ENCODE data around the gene CDH18. TPM values are rescaled to one million over a fixed set of nuclear protein-coding genes. Genes with fewer than 3 reads are reported as not detected.

The CDH18 gene
- total and polyA plus RNA-seq, 3 donors from 2014 or later = 6.4 to 11.3 (median 10.7) TPM

GRCh38 chr5:20030125-20030524 lies 42.1 kb upstream of the CDH18 start:
- no peaks in the 10 kb centered on the region for H3K4me1 ChIP-seq
- intact Hi-C loops (cut with DNase I; ENCODE audit: low total_unique reads) = no loop called here
- no peak for DNase-seq
- H3K4me3 ChIP-seq = no peak overlapping the region
- no peaks in the 10 kb centered on the region for H3K9me3 ChIP-seq
- no peaks in the 10 kb centered on the region for H3K36me3 ChIP-seq (ENCODE audit: low read depth, missing control alignments)
- H3K27ac ChIP-seq = no peak overlapping the region
- TF ChIP-seq CTCF (IDR thresholded peaks at IDR 0.05) (no peak), POLR2A (IDR thresholded peaks at IDR 0.05) (no peak)
- no peaks in the 10 kb centered on the region for H3K27me3 ChIP-seq

- intact Hi-C loops (cut with DNase I; ENCODE audit: low total_unique reads) = no loop called here
- H3K9me3 ChIP-seq = no peaks in the 10 kb centered on the region
- H3K4me3 ChIP-seq = no peak overlapping the region
- H3K36me3 ChIP-seq (ENCODE audit: low read depth, missing control alignments) = no peaks in the 10 kb centered on the region
- H3K4me1 ChIP-seq = no peaks in the 10 kb centered on the region
- 26 to 34% methylated on average over 3 of the region's 3 CpGs for WGBS, 2 donors
- TF ChIP-seq POLR2A (IDR thresholded peaks at IDR 0.05) (no peak), CTCF (IDR thresholded peaks at IDR 0.05) (no peak)
- no peaks in the 10 kb centered on the region for H3K27me3 ChIP-seq
- H3K27ac ChIP-seq = no peak overlapping the region
- no peak for DNase-seq
These were observed 41.3 kb upstream of the CDH18 start for GRCh38 chr5:20029266-20029665.

GRCh38 chr5:20028506-20028905 lies 40.5 kb upstream of the CDH18 start:
- H3K36me3 ChIP-seq (ENCODE audit: low read depth, missing control alignments) = no peaks in the 10 kb centered on the region
- no peaks in the 10 kb centered on the region for H3K27me3 ChIP-seq
- 68 to 77% methylated on average over 6 of the region's 6 CpGs for WGBS, 2 donors
- H3K4me1 ChIP-seq = no peaks in the 10 kb centered on the region
- no peak overlapping the region for H3K4me3 ChIP-seq
- no peak for TF ChIP-seq POLR2A (IDR thresholded peaks at IDR 0.05)
- no peak for TF ChIP-seq CTCF (IDR thresholded peaks at IDR 0.05)
- no peak overlapping the region for H3K27ac ChIP-seq
- intact Hi-C loops (cut with DNase I; ENCODE audit: low total_unique reads) = no loop called here
- no peaks in the 10 kb centered on the region for H3K9me3 ChIP-seq
- no peak for DNase-seq

- no peak overlapping the region for H3K4me3 ChIP-seq
- H3K9me3 ChIP-seq = no peaks in the 10 kb centered on the region
- no peak overlapping the region for H3K27ac ChIP-seq
- H3K4me1 ChIP-seq = no peaks in the 10 kb centered on the region
- TF ChIP-seq CTCF (IDR thresholded peaks at IDR 0.05) = no peak
- TF ChIP-seq POLR2A (IDR thresholded peaks at IDR 0.05) = no peak
- DNase-seq = no peak
- H3K27me3 ChIP-seq = no peaks in the 10 kb centered on the region
- intact Hi-C loops (cut with DNase I; ENCODE audit: low total_unique reads) = no loop called here
- WGBS, 2 donors = 71 to 81% methylated on average over 1 of the region's 1 CpG
- no peaks in the 10 kb centered on the region for H3K36me3 ChIP-seq (ENCODE audit: low read depth, missing control alignments)
These were observed 35.7 kb upstream of the CDH18 start for GRCh38 chr5:20023686-20024180.

- Histone ChIP-seq H3K4me3 (no peak overlapping the region), H3K27ac (no peak overlapping the region), H3K4me1 (no peaks in the 10 kb centered on the region), H3K9me3 (no peaks in the 10 kb centered on the region), H3K27me3 (no peaks in the 10 kb centered on the region), H3K36me3 (ENCODE audit: low read depth, missing control alignments) (no peaks in the 10 kb centered on the region)
- TF ChIP-seq POLR2A (IDR thresholded peaks at IDR 0.05) (no peak), CTCF (IDR thresholded peaks at IDR 0.05) (no peak)
- no peak for DNase-seq
- intact Hi-C loops (cut with DNase I; ENCODE audit: low total_unique reads) = no loop called here
- 76 to 77% methylated on average over 2 of the region's 2 CpGs for WGBS, 2 donors
These were observed 32.2 kb upstream of the CDH18 start for GRCh38 chr5:20020247-20020646.
